Measurements from ENCODE around the gene PPFIA2.

PPFIA2 gene

GRCh38 chr12:81542065-81543010 is 216.8 kb downstream of the PPFIA2 start:
- DNase-seq = no peak

GRCh38 chr12:81541121-81541520 is 218.0 kb downstream of the PPFIA2 start:
- DNase-seq = no peak

GRCh38 chr12:81539279-81539678 is 219.9 kb downstream of the PPFIA2 start:
- no peak for DNase-seq

GRCh38 chr12:81533054-81533453 is 226.1 kb downstream of the PPFIA2 start:
- no peak for DNase-seq

- no peak for DNase-seq
Measured at GRCh38 chr12:81530352-81530751, 228.8 kb downstream of the PPFIA2 start.

GRCh38 chr12:81520064-81520945 is 238.8 kb downstream of the PPFIA2 start:
- no peak for DNase-seq

GRCh38 chr12:81518638-81519037 is 240.5 kb downstream of the PPFIA2 start:
- no peak for DNase-seq

GRCh38 chr12:81517296-81517695 is 241.9 kb downstream of the PPFIA2 start:
- DNase-seq = no peak

GRCh38 chr12:81502912-81503695 is 256.0 kb downstream of the PPFIA2 start:
- DNase-seq = no peak

GRCh38 chr12:81500788-81501187 is 258.4 kb downstream of the PPFIA2 start:
- no peak for DNase-seq

GRCh38 chr12:81499809-81500208 is 259.3 kb downstream of the PPFIA2 start:
- DNase-seq = no peak

- no peak for DNase-seq
Measured at GRCh38 chr12:81492131-81492720, 266.9 kb downstream of the PPFIA2 start.

- DNase-seq = no peak
Measured at GRCh38 chr12:81472934-81473333, 286.2 kb downstream of the PPFIA2 start.

GRCh38 chr12:81470923-81471322 is 288.2 kb downstream of the PPFIA2 start:
- DNase-seq = no peak

- DNase-seq = peak; percentile 46
Measured at GRCh38 chr12:81468206-81468605, 290.9 kb downstream of the PPFIA2 start.

GRCh38 chr12:81465876-81466275 is 293.3 kb downstream of the PPFIA2 start:
- DNase-seq = no peak

- DNase-seq = no peak
Measured at GRCh38 chr12:81465191-81465590, 294.0 kb downstream of the PPFIA2 start.

- no peak for DNase-seq
Measured at GRCh38 chr12:81461163-81461562, 298.0 kb downstream of the PPFIA2 start.

- peak; percentile 62 for DNase-seq
Measured at GRCh38 chr12:81450920-81451739, 308.0 kb downstream of the PPFIA2 start.

- no peak for DNase-seq
Measured at GRCh38 chr12:81441629-81442028, 317.5 kb downstream of the PPFIA2 start.

GRCh38 chr12:81440001-81440400 is 319.1 kb downstream of the PPFIA2 start:
- DNase-seq = no peak

GRCh38 chr12:81439344-81439743 is 319.8 kb downstream of the PPFIA2 start:
- no peak for DNase-seq
